B cell (primary cell): Measurements from ENCODE around the gene SEMA4F.

Source experiments
- EZH2 ChIP-seq: IDR thresholded peaks from 2 replicates; pipeline ENCODE4 v1.6.1; 2012; ENCODE audit warnings: borderline replicate concordance, low read depth, mild to moderate bottlenecking, moderate library complexity, low read length; ENCODE audit not compliant: insufficient read depth, poor library complexity, severe bottlenecking
- TF ChIP-seq, protein P1 (sequence below): fragments of 200-600 bp; IDR thresholded peaks from one replicate; pipeline ENCODE4 v1.8.0; 2022; ENCODE audit warnings: antibody characterized with exemption, mild to moderate bottlenecking

DNA sequence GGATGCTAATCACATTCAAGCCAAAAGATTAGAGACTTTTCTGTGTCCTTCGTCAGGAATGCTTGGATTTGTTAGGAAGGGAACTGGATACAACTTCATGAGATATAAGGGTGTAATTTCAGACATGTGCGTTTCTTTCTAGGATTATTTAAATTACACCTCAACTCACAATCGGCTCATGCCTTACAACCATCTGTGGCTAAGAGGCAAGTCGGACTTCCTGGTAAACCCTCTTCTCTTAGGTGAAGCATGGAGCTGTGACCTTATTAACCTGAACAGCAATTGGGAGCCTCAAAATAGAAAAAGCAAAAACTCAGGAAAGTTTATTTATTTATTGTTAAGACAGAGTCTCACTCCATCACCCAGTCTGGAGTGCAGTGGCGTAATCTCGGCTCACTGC, 61.8 kb downstream of the SEMA4F start:
- TF ChIP-seq, protein P1, sequence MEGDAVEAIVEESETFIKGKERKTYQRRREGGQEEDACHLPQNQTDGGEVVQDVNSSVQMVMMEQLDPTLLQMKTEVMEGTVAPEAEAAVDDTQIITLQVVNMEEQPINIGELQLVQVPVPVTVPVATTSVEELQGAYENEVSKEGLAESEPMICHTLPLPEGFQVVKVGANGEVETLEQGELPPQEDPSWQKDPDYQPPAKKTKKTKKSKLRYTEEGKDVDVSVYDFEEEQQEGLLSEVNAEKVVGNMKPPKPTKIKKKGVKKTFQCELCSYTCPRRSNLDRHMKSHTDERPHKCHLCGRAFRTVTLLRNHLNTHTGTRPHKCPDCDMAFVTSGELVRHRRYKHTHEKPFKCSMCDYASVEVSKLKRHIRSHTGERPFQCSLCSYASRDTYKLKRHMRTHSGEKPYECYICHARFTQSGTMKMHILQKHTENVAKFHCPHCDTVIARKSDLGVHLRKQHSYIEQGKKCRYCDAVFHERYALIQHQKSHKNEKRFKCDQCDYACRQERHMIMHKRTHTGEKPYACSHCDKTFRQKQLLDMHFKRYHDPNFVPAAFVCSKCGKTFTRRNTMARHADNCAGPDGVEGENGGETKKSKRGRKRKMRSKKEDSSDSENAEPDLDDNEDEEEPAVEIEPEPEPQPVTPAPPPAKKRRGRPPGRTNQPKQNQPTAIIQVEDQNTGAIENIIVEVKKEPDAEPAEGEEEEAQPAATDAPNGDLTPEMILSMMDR: no peak
- TF ChIP-seq EZH2: no peak
